Neuronal stem cell (in vitro differentiated cells): ENCODE data around the gene INTU.

Experiments used
- DNase-seq: peaks from one replicate; pipeline ENCODE4 v3.0.0-alpha.2; 2013; ENCODE audit warnings: low spot score
- H2AFZ ChIP-seq: one replicate; pipeline ENCODE4 v1.6.1; 2013; ENCODE audit warnings: mild to moderate bottlenecking, low read length, inconsistent platforms
- H2AK5ac ChIP-seq: 2 replicates; pipeline ENCODE4 v1.6.1; 2013; ENCODE audit warnings: low read depth, mild to moderate bottlenecking, inconsistent platforms, low read length, moderate library complexity, mixed read lengths
- H2BK120ac ChIP-seq: 2 replicates; pipeline ENCODE4 v1.6.1; 2013; ENCODE audit warnings: low read depth, mild to moderate bottlenecking, inconsistent platforms, low read length, moderate library complexity, mixed read lengths
- H2BK12ac ChIP-seq: one replicate; pipeline ENCODE4 v1.6.1; 2013; ENCODE audit warnings: low read length, inconsistent platforms
- H2BK15ac ChIP-seq: 2 replicates; pipeline ENCODE4 v1.6.1; 2013; ENCODE audit warnings: mild to moderate bottlenecking, low read length, inconsistent platforms, mixed read lengths
- H2BK5ac ChIP-seq: one replicate; pipeline ENCODE4 v1.6.1; 2013; ENCODE audit warnings: inconsistent platforms, mild to moderate bottlenecking, low read length, moderate library complexity
- H3K14ac ChIP-seq: one replicate; pipeline ENCODE4 v1.6.1; 2013; ENCODE audit warnings: low read length, inconsistent platforms
- H3K18ac ChIP-seq: 2 replicates; pipeline ENCODE4 v1.6.1; 2013; ENCODE audit warnings: low read length, inconsistent platforms
- H3K23ac ChIP-seq: 2 replicates; pipeline ENCODE4 v1.6.1; 2013; ENCODE audit warnings: low read depth, mild to moderate bottlenecking, mixed read lengths, low read length, inconsistent platforms; ENCODE audit not compliant: poor library complexity
- H3K27ac ChIP-seq: replicated peaks from 3 replicates; pipeline ENCODE4 v1.5.1; 2013; ENCODE audit warnings: low read length, inconsistent platforms
- H3K27me3 ChIP-seq, 3 experiments: 2 replicates each; pipeline ENCODE4 v1.6.1; 2013; ENCODE audit warnings: low read length in 3 of 3, mild to moderate bottlenecking in 2 of 3, inconsistent platforms in 1 of 3, low read depth in 1 of 3, mixed read lengths in 1 of 3, moderate library complexity in 1 of 3; ENCODE audit not compliant: control insufficient read depth in 3 of 3, insufficient read depth in 3 of 3
- H3K36me3 ChIP-seq, 2 donors: replicated peaks in 1 of 2; 2 replicates each; pipeline ENCODE4 v1.6.1; 2013; ENCODE audit warnings: low read length in 2 of 2; ENCODE audit not compliant: control insufficient read depth in 2 of 2, insufficient read depth in 2 of 2
- H3K4ac ChIP-seq: 2 replicates; pipeline ENCODE4 v1.6.1; 2013; ENCODE audit warnings: inconsistent platforms, mild to moderate bottlenecking, low read length, moderate library complexity
- H3K4me1 ChIP-seq, 2 donors: 1 replicate in 1 of 2; 2 replicates in 1 of 2; pipeline ENCODE4 v1.6.1; 2013; ENCODE audit warnings: low read length in 2 of 2, low read depth in 1 of 2; ENCODE audit not compliant: control insufficient read depth in 2 of 2, insufficient read depth in 1 of 2
- H3K4me2 ChIP-seq: one replicate; pipeline ENCODE4 v1.6.1; 2013; ENCODE audit warnings: mild to moderate bottlenecking, low read length, inconsistent platforms; ENCODE audit not compliant: insufficient read depth, poor library complexity, severe bottlenecking
- H3K4me3 ChIP-seq, 2 donors: 2 replicates each; pipeline ENCODE4 v1.5.1; 2013; ENCODE audit warnings: low read length in 2 of 2, mild to moderate bottlenecking in 2 of 2, inconsistent platforms in 1 of 2, moderate library complexity in 1 of 2
- H3K79me1 ChIP-seq: one replicate; pipeline ENCODE4 v1.6.1; 2013; ENCODE audit warnings: low read depth, mild to moderate bottlenecking, inconsistent platforms, low read length, moderate library complexity
- H3K9ac ChIP-seq: one replicate; pipeline ENCODE4 v1.6.1; 2013; ENCODE audit warnings: mild to moderate bottlenecking, low read depth, low read length, inconsistent platforms; ENCODE audit not compliant: poor library complexity
- H3K9me3 ChIP-seq, 2 donors: replicated peaks in 1 of 2; 2 replicates each; pipeline versions ENCODE3 to v1.6.1; 2013; ENCODE audit warnings: low read length in 2 of 2, mild to moderate bottlenecking in 2 of 2, inconsistent platforms in 1 of 2, low read depth in 1 of 2, mixed read lengths in 1 of 2, moderate library complexity in 1 of 2; ENCODE audit not compliant: control insufficient read depth in 2 of 2, insufficient read depth in 1 of 2
- H4K8ac ChIP-seq: one replicate; pipeline ENCODE4 v1.6.1; 2013; ENCODE audit warnings: low read depth, mild to moderate bottlenecking, inconsistent platforms, low read length, moderate library complexity
- H4K91ac ChIP-seq: one replicate; pipeline ENCODE4 v1.6.1; 2013; ENCODE audit warnings: low read length, low read depth, mild to moderate bottlenecking, inconsistent platforms; ENCODE audit not compliant: poor library complexity
- WGBS, 2 donors: extraction: QIAGEN DNeasy Blood & Tissue Kit; methylation state at CpG; one replicate each; pipeline ENCODE4 v1.1.7; 2013; ENCODE audit warnings: missing lambda C conversion rate in 2 of 2, mixed read lengths in 1 of 2; ENCODE audit not compliant: insufficient read length in 2 of 2, insufficient replicate concordance in 1 of 2; ENCODE audit errors: extremely low coverage in 2 of 2; 5-methylcytosine and 5-hydroxymethylcytosine counted together

The INTU gene

DNA sequence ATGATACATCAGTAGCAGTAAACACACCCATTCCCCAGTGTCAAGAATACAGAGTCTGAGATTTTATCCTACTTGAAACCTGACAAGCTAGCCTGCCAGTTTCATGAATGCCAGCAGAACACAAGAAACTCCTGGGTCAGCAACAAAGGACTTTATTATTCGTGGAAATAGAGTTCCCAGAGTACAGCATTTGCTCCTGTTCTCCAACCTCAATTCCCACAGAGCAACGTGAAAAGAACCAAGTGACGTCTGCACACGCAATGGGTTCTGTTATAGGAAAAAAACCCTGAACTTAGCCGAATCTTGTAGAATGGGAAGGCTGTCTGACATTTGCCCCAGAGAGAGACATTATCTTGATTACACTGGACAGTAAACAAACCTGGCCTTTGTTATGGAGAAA lies 23.3 kb upstream of the INTU start:
- DNase-seq = no peak
- no peak overlapping the region for H3K9ac ChIP-seq
- no peak overlapping the region for H4K8ac ChIP-seq
- H2AK5ac ChIP-seq = no peak overlapping the region
- no peak overlapping the region for H2BK120ac ChIP-seq
- H4K91ac ChIP-seq = no peak overlapping the region
- no peak overlapping the region for H3K27ac ChIP-seq
- H2BK12ac ChIP-seq = no peak overlapping the region
- H3K14ac ChIP-seq = no peak overlapping the region
- H3K27me3 ChIP-seq = no peaks in the 10 kb centered on the region
- H3K4me2 ChIP-seq = no peak overlapping the region
- H3K9me3 ChIP-seq = no peaks in the 10 kb centered on the region
- no peaks in the 10 kb centered on the region for H3K36me3 ChIP-seq
- H3K4ac ChIP-seq = no peak overlapping the region
- no peak overlapping the region for H3K23ac ChIP-seq
- H3K4me1 ChIP-seq = peaks cover 4 to 5% of the 10 kb centered on the region in 2 donors
- WGBS, 2 donors = no CpG with 5 or more reads among the region's 5 CpGs
- H3K4me3 ChIP-seq = no peak overlapping the region
- no peaks in the 10 kb centered on the region for H3K79me1 ChIP-seq
- H2BK15ac ChIP-seq = no peak overlapping the region
- H2AFZ ChIP-seq = peak overlapping the region; percentile 47
- H2BK5ac ChIP-seq = no peak overlapping the region
- H3K18ac ChIP-seq = no peak overlapping the region

DNA sequence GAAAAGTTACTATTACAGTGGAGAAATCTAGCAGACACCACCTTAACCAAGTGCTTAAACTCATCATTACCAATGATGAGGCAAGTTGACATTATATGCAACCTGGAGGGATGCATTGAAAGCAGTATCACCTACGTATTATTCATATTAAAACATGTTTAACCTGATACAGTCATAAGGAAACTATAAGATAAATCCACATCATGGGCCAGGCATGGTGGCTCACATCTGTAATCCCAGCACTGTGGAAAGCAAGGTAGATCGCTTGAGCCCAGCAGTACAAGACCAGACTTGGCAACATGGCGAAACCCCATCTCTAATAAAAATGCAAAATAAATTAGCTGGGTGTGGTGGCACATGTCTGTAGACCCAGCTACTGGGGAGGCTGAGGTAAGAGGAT lies 22.3 kb upstream of the INTU start:
- Histone ChIP-seq H2BK12ac (no peak overlapping the region), H2BK120ac (no peak overlapping the region), H2BK5ac (no peak overlapping the region), H4K91ac (no peak overlapping the region), H3K4me3 (no peak overlapping the region), H3K4ac (no peak overlapping the region), H2AFZ (no peak overlapping the region), H3K4me1 (no peaks in the 10 kb centered on the region), H3K18ac (no peak overlapping the region), H3K27me3 (no peaks in the 10 kb centered on the region), H3K36me3 (no peaks in the 10 kb centered on the region), H2AK5ac (no peak overlapping the region), H2BK15ac (no peak overlapping the region), H3K9me3 (no peaks in the 10 kb centered on the region), H3K79me1 (no peaks in the 10 kb centered on the region), H3K27ac (no peak overlapping the region), H3K23ac (no peak overlapping the region), H3K9ac (no peak overlapping the region), H4K8ac (no peak overlapping the region), H3K4me2 (no peak overlapping the region), H3K14ac (no peak overlapping the region)
- no peak for DNase-seq
- no CpG with 5 or more reads among the region's 3 CpGs for WGBS, 2 donors

DNA sequence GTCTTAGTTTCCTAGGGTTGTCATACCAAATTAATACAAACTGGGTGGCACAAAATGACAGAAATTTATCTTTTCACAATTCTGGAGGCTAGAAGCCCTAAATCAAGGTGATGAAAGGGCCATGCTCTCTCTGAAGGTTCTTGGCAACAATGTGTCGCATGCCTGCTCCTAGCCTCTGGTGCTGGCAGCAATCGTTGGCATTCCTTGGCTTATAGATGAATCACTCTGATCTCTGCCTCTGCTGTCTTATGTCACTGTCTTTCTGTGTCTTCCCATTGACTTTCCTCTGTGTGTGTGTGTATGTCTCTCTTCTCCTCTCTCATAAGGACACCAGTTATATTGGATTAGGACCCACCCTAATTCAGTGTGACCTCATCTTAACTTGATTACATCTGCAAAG lies 15.9 kb upstream of the INTU start:
- H3K27ac ChIP-seq = no peak overlapping the region
- H3K9me3 ChIP-seq = no peaks in the 10 kb centered on the region
- H3K23ac ChIP-seq = no peak overlapping the region
- no peak overlapping the region for H2BK120ac ChIP-seq
- no peaks in the 10 kb centered on the region for H3K36me3 ChIP-seq
- H4K91ac ChIP-seq = no peak overlapping the region
- no peak overlapping the region for H3K4ac ChIP-seq
- H3K4me3 ChIP-seq = no peak overlapping the region
- peaks cover 0 to 17% (median 0%) of the 10 kb centered on the region in 3 experiments for H3K27me3 ChIP-seq
- H2AFZ ChIP-seq = no peak overlapping the region
- H2AK5ac ChIP-seq = no peak overlapping the region
- H2BK12ac ChIP-seq = no peak overlapping the region
- no peak overlapping the region for H3K9ac ChIP-seq
- H4K8ac ChIP-seq = no peak overlapping the region
- no peak for DNase-seq
- no peaks in the 10 kb centered on the region for H3K79me1 ChIP-seq
- H2BK15ac ChIP-seq = no peak overlapping the region
- no peaks in the 10 kb centered on the region for H3K4me1 ChIP-seq
- H3K4me2 ChIP-seq = no peak overlapping the region
- no peak overlapping the region for H3K14ac ChIP-seq
- no peak overlapping the region for H3K18ac ChIP-seq
- no peak overlapping the region for H2BK5ac ChIP-seq
- WGBS, 2 donors = no CpG with 5 or more reads among the region's 2 CpGs

DNA sequence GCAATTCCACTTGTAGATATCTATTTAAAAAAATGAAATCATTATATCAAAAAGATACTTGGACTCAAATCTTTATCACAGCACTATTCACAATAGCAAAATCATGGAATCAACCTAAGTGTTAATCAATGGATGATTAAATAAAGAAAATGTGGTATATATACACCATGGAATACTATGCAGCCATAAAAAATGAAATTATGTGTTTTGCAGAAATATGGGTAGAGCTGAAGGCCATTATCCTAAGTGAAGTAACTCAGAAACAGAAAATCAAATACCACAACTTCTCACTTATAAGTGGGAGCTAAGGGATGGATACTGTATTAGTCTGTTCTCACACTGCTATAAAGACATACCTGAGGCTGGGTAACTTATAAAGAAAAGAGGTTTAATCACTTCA lies 14.3 kb upstream of the INTU start:
- no peak overlapping the region for H3K9ac ChIP-seq
- no peak overlapping the region for H3K4me3 ChIP-seq
- H3K27me3 ChIP-seq = peaks cover 0 to 24% (median 11%) of the 10 kb centered on the region in 3 experiments
- no peak for DNase-seq
- no peaks in the 10 kb centered on the region for H3K9me3 ChIP-seq
- H3K4me2 ChIP-seq = no peak overlapping the region
- H2BK120ac ChIP-seq = no peak overlapping the region
- H4K8ac ChIP-seq = no peak overlapping the region
- H2BK12ac ChIP-seq = no peak overlapping the region
- no peak overlapping the region for H3K27ac ChIP-seq
- H3K14ac ChIP-seq = no peak overlapping the region
- peaks cover 0 to 2% of the 10 kb centered on the region in 2 donors for H3K4me1 ChIP-seq
- H3K36me3 ChIP-seq = no peaks in the 10 kb centered on the region
- H2AFZ ChIP-seq = no peak overlapping the region
- no peak overlapping the region for H4K91ac ChIP-seq
- H3K79me1 ChIP-seq = peaks cover 1% of the 10 kb centered on the region
- no peak overlapping the region for H3K23ac ChIP-seq
- H2AK5ac ChIP-seq = no peak overlapping the region
- H3K4ac ChIP-seq = no peak overlapping the region
- H2BK5ac ChIP-seq = no peak overlapping the region
- H2BK15ac ChIP-seq = no peak overlapping the region
- H3K18ac ChIP-seq = no peak overlapping the region
